HG03442 (cell line): ENCODE measurements around the gene ATP2C2.

Experiments
- ATAC-seq: cut with Tn5 transposase; IDR thresholded peaks from one replicate; pipeline ENCODE4 v1.9.1; 2021; ENCODE audit warnings: mild to moderate bottlenecking, moderate library complexity; ENCODE audit not compliant: unreplicated experiment

ATP2C2 gene

DNA sequence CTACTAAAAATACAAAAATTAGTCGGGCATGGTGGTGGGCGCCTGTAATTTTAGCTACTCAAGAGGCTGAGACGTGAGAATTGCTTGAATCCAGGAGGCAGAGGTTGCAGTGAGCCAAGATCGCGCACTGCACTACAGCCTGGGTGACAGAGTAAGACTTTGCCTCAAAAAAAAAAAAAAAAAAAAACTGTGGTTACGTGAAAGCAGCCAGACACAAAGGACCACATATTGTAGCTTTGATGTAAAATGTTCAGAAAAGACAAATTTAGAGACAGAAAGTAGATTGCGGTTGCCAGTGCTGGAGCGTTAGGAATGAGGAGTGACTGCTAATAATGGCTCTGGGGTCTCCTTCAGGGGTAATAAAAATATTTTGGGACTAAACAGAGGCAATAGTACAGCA is 140.2 kb downstream of the ATP2C2 start:
- no peak for ATAC-seq

DNA sequence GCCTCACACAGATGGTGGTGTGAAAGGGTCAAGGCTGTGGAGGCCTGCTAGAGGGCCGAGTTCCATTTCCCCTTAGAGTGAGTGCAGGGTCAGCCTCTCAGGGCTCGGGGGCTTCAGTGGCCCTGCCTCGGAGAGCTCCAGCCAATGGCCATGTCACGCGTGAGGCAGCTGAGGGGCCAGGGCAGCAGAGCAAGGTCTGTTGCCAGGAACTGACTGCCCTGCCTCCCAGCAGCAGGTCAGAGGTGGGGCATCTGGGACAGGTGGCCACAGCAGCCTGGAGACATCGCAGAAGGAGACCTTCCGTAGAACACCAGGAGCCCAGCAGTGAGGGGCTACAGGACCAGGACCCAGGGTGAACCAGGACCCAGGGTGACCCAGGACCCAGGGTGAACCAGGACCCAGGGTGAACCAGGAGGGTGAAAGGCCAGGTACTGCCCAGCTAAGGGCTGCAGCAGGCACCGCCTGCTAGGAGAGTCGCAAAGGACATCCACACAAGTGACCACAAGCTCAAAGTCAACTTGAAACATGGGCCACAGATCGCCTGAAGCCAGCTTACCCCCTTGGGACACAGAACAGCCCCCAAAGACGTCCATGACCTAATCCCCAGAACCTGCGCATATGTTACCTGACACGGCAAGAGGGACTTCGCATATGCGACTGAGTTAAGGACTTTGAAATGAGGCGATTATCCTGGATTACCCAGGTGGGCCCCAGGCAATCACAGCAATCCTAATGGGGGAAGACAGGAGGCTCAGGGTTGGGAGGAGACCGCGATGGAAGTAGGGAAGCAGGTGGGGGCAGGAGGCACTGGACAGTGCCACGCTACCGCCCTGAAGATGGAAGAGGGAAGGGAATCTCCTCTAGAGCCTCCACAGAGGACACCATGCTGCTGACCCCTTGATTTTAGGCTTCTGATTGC is 141.0 kb downstream of the ATP2C2 start:
- no peak for ATAC-seq

DNA sequence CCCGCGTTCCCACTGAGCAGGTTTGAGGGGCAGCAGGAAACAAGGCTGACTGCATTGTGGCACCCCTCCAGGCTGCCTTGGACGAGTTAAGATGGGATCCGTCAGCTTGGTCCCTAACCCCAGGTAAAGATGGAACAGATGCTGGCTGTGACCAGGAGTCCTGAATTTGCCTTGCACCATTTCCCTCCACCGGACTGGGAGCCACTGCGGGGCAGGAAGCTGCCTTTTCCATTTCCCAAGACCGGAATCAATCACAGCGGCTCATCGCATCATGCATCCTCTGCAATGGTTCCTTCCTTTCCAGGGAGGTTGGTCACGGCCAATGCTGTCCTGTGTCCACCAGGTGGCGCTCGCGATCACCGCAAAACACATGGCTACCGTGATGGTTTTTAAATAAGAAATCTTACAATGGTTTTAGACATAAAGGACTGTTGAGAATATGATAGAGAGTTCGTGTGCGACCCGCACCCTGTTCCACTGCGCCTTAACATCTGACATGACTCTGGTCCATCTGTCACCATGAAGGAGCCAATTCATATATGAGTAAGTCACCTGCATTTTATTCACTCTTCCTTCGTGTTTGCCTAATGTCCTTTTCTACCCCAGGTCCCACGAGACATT is 143.0 kb downstream of the ATP2C2 start:
- ATAC-seq = no peak

DNA sequence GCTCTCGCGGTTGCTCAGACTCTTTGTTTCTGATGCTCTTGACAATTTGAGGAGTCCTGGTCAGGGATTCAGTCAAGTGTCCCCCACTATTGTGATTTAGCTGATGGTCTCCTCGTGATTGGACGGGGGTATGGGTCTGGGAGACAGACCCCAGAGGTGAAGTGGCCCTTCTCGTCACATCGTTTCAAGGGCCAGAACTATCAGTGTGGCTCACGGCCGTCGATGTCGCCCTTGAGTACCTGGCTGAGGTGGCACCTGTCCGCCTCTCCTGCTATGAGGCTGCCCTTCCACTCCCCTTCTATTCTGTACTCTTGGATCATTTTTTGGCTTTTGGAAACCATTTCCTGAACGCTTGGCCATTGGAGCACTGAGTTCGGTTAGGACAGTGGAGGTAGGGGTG is 143.5 kb downstream of the ATP2C2 start:
- no peak for ATAC-seq

DNA sequence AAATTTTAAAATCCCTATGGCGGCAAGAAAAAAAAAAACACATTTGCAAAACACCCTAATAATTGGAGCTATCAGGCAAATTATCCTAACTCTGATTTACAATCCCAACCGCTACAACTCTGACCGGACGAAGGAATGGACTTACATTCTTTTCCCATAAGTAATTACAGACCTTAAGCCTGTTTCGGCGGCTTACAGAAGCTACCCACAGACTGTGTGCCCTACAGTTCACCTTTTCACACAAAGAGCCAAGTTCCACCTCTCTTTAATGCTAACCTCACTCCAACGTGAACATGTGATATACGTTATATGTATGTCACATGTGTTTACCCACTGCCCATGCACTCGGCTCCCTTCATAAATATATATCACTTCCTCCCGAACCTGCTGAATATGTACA is 144.8 kb downstream of the ATP2C2 start:
- no peak for ATAC-seq

DNA sequence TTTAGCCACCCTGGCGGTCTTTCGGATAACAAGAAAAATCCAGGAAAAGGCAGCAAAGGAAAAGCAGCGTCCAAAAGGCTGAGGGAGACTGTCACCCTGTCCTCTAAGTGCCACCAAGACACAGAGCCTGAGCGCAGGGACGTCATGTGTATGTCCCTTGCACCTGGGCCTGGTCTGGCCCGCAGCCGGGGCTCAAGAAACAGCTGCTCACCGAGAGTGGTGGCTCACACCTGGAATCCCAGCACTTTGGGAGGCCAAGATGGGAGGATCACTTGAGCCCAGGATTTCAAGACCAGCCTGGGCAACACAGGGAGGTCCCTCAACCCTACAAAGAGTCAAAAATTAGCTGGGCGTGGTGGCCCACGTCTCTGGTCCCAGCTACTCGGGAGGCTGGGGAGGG is 145.3 kb downstream of the ATP2C2 start:
- ATAC-seq = no peak
